ENCODE results near the gene UBE2E2. TPM values are rescaled to one million over a fixed set of nuclear protein-coding genes. Genes with fewer than 3 reads are reported as not detected.

UBE2E2 gene
- polyA plus RNA-seq, 1 donor from 2014 or later: 19.8 TPM

DNA sequence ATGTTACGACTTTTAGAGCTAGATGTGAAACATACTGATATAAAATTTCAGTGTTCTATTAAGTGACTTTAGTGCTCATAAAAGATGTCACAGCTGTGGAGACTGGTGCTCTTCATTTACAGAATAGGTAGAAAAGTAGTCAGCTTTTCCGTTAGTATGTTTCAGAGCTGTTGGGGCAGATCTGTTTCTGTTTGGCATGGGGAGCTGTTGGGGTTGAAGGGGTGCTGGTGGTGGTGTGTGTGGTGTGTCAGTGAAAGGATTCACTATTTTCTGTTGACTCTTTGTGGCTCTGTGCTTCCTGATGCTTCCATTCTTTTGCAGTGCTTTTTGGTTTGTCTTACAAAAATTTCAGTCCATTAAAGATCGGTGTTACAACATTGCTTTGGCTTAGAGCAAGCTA, 3.2 kb downstream of the UBE2E2 start:
- Histone ChIP-seq H4K20me1 (ENCODE audit: insufficient read depth) (no peaks in the 10 kb centered on the region), H3F3A (ENCODE audit: insufficient read depth, low read length, poor library complexity, severe bottlenecking) (no peaks in the 10 kb centered on the region), H3K4me2 (ENCODE audit: low read length) (no peak overlapping the region), H3K9ac (ENCODE audit: low read length) (no peak overlapping the region), H2AFZ (ENCODE audit: low read depth, low read length) (no peak overlapping the region), H3K9me2 (ENCODE audit: insufficient read depth, low read length) (no peaks in the 10 kb centered on the region), H3K9me3 (ENCODE audit: low read length) (no peaks in the 10 kb centered on the region), H3K27me3 (ENCODE audit: insufficient read depth, low read depth, low read length) (peaks cover 27% of the 10 kb centered on the region), H3K36me3 (ENCODE audit: insufficient read depth, low read length) (no peaks in the 10 kb centered on the region), H3K79me2 (replicated peaks; ENCODE audit: insufficient read depth, low read length) (no peaks in the 10 kb centered on the region), H3K27ac (ENCODE audit: low read length) (no peak overlapping the region), H3K4me3 (ENCODE audit: low read length) (no peak overlapping the region)
- TF ChIP-seq RAD21 (conservative IDR thresholded peaks at IDR 0.05) (no peak), REST (IDR thresholded peaks at IDR 0.05; ENCODE audit: borderline replicate concordance) (no peak), EP300 (conservative IDR thresholded peaks at IDR 0.05; ENCODE audit: poor library complexity, severe bottlenecking) (no peak)

- TF ChIP-seq REST (IDR thresholded peaks at IDR 0.05; ENCODE audit: borderline replicate concordance) (no peak), POLR2AphosphoS5 (IDR thresholded peaks at IDR 0.05) (no peak)
- Histone ChIP-seq H3K9me2 (ENCODE audit: insufficient read depth, low read length) (no peaks in the 10 kb centered on the region), H3K4me3 (ENCODE audit: low read length) (no peak overlapping the region), H3K79me2 (replicated peaks; ENCODE audit: insufficient read depth, low read length) (no peaks in the 10 kb centered on the region), H2AFZ (ENCODE audit: low read depth, low read length) (no peak overlapping the region), H3K4me2 (ENCODE audit: low read length) (no peak overlapping the region), H3F3A (ENCODE audit: insufficient read depth, low read length, poor library complexity, severe bottlenecking) (peaks cover under 1% of the 10 kb centered on the region), H3K9me3 (ENCODE audit: low read length) (no peaks in the 10 kb centered on the region), H4K20me1 (ENCODE audit: insufficient read depth) (no peaks in the 10 kb centered on the region), H3K27me3 (ENCODE audit: insufficient read depth, low read depth, low read length) (peaks cover 17% of the 10 kb centered on the region), H3K9ac (ENCODE audit: low read length) (no peak overlapping the region), H3K36me3 (ENCODE audit: insufficient read depth, low read length) (no peaks in the 10 kb centered on the region), H3K27ac (ENCODE audit: low read length) (no peak overlapping the region)
Observed at GRCh38 chr3:23209103-23209502, 6.0 kb downstream of the UBE2E2 start.

DNA sequence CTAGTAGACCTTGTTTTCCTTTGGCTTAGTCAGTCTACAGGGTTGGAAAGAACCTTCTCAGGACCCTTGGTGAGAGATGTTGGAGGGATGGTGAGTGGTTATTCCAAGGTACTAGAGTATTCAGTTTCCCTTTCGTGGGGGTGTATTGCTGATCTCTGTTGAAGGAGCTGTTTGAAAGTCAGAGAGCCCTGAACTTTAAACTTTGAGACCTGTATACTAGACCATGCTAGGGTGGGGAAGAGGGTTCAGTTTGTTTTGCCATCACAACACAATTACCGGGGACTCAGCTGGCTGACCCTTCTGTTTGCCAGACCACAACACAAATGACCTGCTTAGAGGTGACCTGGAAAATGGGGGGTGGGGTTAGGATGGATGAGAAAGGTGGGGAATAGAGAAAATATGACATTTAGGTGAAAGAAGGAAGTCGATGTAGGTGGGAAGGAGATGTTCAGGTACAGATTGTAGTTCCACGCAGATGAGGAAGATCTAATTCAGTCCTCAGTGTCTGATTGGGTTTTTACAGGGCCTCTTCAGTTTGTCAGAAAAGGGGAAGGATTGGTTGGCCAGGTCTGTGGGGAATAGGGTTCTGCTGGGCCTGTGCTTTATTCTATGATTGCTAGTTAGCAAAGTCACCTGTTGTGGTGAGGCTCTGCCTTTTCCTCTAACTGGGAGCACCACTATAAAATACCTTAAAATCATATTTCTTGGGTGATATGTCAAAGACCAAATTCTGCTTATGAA, 6.8 kb downstream of the UBE2E2 start:
- H3K9me3 ChIP-seq (ENCODE audit: low read length): no peaks in the 10 kb centered on the region
- H3K27me3 ChIP-seq (ENCODE audit: insufficient read depth, low read depth, low read length): peaks cover 8% of the 10 kb centered on the region
- no peaks in the 10 kb centered on the region for H4K20me1 ChIP-seq (ENCODE audit: insufficient read depth)
- TF ChIP-seq SMC3 (conservative IDR thresholded peaks at IDR 0.05; ENCODE audit: poor library complexity) (no peak), CTCF (IDR thresholded peaks at IDR 0.05; ENCODE audit: poor library complexity, severe bottlenecking) (no peak), EZH2 (IDR thresholded peaks at IDR 0.05; ENCODE audit: borderline replicate concordance, insufficient read depth, low read length, poor library complexity, severe bottlenecking) (no peak), POLR2AphosphoS5 (IDR thresholded peaks at IDR 0.05) (no peak), MXI1 (conservative IDR thresholded peaks at IDR 0.05; ENCODE audit: poor library complexity, severe bottlenecking) (no peak), RAD21 (conservative IDR thresholded peaks at IDR 0.05) (no peak), REST (IDR thresholded peaks at IDR 0.05; ENCODE audit: borderline replicate concordance) (no peak), EP300 (conservative IDR thresholded peaks at IDR 0.05; ENCODE audit: poor library complexity, severe bottlenecking) (no peak)

More for the DNA sequence above, 6.8 kb downstream of the UBE2E2 start:
- Histone ChIP-seq H3K4me2 (ENCODE audit: low read length) (no peak overlapping the region), H3K4me3 (ENCODE audit: low read length) (no peak overlapping the region), H3F3A (ENCODE audit: insufficient read depth, low read length, poor library complexity, severe bottlenecking) (peaks cover 3% of the 10 kb centered on the region), H3K36me3 (ENCODE audit: insufficient read depth, low read length) (no peaks in the 10 kb centered on the region), H3K9ac (ENCODE audit: low read length) (no peak overlapping the region), H2AFZ (ENCODE audit: low read depth, low read length) (no peak overlapping the region), H3K79me2 (replicated peaks; ENCODE audit: insufficient read depth, low read length) (no peaks in the 10 kb centered on the region), H3K27ac (ENCODE audit: low read length) (no peak overlapping the region), H3K9me2 (ENCODE audit: insufficient read depth, low read length) (no peaks in the 10 kb centered on the region)
